ENCODE measurements around the gene CRTAC1.

CRTAC1 gene

DNA sequence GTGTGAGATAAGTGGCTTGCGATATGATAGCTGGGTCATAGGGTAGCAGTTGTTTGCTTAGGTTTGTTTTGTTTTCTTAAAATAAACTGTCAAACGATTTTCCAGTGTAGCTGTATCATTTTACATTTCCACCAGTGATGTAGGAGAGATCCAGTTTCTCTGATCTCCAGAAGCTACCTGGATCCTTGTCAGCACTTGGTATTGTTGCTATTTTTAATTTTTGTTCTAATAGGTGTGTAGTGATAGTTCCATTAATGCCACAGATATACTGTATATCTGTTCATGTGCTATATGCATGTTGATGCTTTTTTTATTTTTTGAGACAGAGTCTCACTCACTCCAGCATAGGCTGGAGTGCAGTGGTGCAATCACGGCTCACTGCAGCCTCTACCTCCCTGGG, 136.3 kb downstream of the CRTAC1 start:
- no peak for DNase-seq

DNA sequence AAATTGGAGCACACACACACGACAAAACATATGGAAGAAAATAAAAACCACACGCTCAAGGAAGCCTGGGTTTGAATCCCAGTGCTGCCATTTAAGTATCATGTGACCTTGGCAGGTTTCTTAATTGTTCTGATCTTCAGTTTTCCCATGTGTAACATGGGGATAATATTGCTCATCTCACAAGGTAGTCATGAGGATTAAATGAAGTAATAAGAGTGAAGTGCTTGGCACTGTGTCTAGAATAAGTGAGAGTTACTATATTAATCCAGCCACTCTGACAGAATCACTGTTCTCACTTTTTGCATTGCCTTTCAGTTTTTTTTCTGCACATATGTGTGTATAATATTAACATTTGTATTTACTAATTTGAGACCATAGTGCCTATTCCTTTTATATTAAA, 137.5 kb downstream of the CRTAC1 start:
- DNase-seq: no peak

DNA sequence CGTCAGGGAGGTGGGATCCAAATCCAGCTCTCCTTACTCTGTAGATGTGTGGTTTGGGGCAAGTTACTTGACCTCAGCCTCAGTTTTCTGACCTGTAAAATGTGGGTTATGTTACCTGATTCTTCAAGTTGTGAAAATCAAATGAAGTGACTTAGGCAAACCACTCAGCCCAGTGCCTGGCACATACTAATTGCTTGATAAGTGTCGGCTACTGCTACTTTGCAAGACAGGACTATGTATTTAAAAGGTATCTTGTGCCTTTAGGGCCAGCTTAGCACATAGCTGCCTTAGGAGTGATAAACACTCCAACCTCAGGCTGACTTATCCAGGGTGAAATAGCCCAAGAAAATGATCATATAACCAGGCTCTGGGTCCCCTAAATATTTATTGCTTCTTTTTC, 137.9 kb downstream of the CRTAC1 start:
- no peak for DNase-seq

DNA sequence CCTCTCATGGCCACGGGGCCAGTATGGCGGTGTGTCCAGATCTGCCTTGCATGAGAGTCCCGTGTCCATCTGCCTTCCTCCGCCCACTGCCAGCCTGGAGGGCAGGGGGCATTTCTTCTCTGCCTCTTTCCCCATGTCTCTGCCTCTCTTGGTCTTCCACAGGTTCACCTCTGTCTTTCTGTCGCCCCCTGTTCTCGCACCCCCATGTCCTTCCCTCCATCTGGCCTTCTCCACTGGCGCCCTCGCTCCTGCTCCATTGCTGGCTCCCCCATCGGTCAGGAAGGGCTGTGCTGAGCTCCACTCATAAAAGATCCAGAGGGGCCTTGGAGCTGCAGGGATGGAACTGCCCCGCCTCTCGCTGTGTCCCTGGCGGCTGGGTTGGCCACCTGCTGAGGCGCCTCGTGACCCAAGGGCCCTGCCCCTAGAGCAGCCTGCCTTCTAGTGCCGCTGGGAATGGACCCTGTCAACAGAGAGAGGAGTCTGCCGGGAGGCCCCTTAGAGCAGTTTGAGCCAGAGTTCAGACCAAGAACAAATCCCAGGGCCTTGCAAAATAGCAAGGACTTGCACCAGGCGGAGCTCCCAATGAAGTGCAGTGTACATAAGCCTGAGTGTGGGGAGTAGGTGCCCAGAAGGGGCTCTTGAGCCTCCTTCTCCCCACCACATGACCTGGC, 138.8 kb downstream of the CRTAC1 start:
- no peak for DNase-seq

DNA sequence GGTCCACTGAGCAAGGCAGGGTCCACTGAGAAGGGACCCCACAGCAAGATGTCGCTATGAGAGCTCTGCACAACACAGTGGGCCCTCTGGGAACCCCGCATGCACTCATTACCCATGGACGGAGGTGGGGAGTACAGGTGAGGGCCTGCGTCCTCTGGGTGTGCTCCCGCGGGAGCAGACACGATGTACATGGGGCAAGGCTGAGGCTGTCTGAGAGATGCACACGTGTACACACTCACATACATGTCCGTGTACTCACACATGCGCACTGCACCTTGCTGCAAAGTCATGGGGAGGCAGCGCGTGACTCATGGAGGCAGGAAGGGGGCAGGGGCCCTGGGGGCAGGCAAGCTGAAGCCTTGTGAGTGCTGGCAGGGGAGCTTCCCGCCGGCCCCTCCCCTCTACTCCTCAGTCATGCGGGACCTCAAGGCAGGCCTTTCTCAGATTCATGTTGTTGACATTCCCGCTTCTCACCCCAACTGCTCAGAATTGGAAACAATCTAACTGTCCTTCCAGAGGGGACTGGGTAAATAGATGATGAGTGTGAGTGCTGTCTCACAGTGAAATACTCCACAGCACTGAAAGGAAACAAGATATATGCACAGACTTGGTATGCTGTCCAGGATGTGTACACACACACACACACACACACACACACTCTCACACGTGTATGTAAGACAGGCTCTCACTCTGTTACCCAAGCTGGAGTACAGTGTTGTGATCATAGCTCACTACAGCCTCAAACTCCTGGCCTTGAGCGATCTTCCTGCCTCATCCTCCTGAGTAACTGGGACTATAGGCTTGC, 140.8 kb downstream of the CRTAC1 start:
- DNase-seq: no peak

DNA sequence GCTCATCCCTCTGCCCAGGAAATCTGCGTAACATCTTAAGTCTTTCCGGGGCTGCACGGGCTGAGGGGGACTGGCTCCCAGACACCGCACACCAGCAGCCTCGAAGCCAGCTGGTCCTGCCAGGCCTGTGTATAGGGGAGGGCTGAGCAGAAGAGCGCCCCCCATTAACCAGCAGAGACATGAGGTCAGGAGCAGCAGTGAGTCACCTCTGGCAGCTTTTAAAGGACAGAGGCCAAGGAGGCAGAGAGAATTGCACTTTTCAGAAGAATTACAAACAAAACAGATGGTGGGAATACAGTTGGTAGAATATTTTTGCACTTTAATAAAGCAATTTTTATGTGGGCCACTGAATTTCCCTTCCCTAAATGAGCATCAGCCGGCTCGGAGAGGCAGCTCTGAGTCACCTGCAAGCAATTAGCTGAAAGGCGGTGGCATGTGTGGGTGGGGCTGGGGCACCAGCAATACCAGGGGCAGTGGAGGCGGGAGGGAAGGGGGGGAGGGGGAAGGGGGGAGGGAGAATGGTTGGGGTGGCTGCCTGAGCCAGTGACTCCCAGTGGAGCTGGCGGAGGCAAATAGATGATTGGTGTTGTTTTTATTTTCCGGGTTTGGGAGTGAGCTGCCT, 141.7 kb downstream of the CRTAC1 start:
- DNase-seq: no peak

DNA sequence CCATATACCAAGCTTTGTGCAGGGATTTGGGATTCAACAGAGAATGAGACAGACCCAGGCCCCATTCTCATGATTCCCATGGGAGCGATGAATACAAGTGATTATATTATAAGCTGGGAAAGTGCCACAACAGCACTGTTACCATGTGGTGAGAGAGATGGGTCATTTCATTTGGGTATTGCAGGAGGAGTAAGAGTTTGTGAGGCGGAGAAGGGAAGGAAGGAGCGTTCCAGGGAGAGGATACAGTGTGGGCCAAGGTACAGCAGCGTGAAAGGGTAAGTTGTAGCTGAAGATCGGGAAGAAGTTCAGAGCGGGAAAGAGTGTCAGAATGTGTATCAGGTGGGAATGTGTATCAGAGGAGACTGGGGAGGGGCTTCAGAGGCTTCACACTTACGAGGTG, 142.3 kb downstream of the CRTAC1 start:
- no peak for DNase-seq

DNA sequence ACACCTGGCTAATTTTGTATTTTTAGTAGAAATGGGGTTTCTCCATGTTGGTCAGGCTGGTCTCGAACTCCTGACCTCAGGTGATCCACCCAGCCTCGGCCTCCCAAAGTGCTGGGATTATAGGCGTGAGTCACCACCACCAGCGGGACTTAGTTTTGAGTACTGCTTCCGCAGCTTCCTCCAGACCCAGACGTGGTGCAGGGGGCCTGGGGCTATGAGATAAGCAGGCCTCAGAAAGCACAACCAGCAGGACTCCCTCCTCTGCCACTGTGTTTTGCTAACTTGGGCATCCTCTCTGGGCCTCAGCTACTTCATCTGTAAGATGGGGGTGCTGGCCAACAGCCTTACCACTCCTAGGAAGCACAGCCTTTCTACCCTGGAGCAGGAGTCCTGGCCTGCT, 143.0 kb downstream of the CRTAC1 start:
- no peak for DNase-seq

DNA sequence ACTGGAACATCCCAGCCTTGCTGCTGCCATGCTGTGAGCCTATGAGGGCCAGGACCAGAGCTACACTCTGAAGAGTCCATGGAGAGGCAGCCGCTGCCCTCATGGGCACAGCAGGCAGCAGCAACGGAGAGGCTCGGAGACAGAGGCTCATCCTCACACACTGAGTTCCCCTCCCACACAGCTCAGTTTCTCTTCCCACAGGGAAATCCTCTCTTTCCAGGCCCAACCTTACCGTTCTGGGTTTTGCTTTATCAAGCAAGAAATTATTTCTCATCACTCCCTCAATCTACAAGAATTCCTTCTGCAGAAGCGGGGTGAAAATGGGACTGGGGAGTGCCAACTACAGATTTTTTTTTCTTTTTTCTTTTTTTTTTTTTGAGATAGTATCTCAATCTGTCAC, 144.1 kb downstream of the CRTAC1 start:
- DNase-seq: no peak

DNA sequence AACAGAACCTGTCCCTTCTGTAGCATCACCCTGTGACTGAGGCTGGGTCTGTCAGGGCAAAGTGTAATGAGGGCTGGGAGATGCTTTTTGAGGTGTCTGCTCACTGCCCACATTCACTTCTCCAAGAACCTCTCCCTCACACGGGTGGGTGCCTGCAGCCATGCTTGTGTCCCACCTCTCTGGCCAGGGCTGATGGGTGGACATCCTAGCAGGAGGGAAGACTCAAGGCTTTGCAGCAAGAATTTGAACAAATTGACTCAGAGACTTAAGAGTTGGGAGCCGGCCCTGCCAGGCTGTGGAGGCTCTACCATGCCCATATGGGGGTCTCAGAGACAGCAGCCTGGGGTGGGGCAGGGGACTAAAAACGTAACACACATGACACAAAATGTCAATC, 147.3 kb downstream of the CRTAC1 start:
- DNase-seq: no peak

DNA sequence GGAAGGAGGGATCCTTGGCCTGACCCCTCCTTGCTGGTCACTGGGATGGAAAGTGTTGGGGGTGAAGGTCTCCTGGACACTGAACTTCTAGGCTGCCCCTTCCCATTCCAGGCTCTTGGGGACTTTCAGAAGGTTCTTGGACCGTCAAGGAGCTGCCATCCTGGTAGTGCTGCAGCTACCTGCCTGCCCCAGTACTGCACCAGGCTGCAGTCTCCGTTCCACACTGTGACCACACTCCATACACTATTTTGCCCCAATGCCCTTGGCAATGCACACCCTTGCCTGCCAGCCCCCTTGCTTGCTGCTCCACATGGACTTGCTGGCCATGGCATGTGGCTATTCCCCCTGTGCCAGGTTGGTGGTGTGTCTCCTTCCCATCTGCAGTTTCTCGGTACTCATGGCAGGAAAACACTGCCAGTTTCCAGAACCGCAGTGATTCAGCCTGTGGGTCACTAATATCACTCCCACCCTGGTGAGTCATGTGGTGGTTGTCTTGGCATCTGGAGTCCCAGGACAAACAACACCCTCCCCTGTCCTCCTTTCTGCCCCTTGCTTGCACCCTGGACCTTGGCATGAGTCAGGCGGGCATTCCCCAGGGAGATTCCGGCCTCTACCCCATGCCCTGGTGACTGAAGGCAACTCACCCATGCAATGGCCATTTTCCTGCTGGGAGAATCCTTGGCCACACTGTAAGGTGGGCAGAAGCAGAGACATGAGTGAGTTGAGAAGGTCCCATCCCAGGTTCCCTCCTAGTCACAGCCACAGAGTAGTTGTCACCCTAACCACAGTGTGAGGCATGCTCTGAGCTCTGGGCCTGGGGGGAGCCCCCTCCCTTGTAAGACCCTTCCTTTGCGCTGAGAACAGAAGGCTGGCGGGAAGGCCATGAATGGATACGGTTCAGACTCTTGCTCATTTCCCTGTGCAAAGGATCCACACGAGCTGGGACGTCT, 148.0 kb downstream of the CRTAC1 start:
- DNase-seq: no peak

DNA sequence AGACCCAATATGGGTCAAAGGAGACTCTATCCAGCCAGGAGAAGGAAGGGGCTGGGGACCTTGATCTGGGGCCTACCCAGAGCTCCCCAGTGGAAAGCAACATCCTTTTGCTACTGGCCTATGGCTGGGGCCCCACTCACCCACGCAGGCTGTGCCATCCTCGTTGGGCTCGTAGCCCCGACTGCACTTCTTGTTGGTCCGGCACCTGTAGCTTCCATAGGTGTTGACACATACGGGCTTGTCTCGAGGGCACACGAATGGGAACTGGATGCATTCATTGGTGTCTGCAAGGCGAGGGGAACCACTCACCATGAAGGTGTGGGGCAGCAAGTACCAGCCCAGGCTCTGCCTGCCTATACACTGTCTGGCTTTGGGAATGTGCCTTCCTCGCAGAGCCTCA, 150.3 kb downstream of the CRTAC1 start:
- no peak for DNase-seq

DNA sequence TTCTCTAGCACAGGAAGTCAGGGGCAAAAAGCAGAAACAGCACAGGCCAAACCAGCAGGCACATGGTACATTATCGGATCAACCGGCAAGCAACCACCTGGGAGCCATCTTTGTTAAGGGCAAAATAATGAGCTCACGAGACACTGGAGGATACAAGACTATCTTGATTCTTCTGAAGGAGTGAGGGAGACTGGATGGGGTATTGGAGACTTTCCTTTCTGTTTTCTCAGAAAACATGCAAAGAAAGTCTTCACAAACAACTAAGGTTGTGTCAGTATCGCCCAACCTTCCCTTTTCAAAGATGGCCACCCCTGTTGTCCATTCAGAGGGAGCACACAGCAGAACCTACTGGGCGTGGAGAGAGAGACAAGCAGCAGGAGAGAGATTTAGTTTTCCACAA, 151.2 kb downstream of the CRTAC1 start:
- DNase-seq: no peak

DNA sequence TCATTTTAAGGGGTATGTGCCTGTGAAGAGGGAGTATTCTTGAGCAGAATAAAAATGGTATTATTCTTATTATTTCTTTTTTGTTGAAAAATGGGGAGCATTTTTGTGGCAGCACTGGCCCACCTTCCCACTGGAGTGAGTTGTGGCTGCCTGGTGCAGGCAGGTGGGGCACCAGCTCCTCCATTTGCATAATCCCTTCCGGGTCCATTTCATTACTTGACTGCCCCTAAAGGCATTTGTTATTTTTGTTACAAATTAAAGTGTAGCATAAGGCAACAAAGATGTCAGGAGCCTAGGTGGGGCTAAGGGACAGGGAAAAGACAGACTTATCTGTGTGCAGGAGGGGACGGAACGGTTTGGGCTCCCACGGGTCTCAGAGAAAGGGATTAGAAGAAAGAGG, 154.0 kb downstream of the CRTAC1 start:
- no peak for DNase-seq

DNA sequence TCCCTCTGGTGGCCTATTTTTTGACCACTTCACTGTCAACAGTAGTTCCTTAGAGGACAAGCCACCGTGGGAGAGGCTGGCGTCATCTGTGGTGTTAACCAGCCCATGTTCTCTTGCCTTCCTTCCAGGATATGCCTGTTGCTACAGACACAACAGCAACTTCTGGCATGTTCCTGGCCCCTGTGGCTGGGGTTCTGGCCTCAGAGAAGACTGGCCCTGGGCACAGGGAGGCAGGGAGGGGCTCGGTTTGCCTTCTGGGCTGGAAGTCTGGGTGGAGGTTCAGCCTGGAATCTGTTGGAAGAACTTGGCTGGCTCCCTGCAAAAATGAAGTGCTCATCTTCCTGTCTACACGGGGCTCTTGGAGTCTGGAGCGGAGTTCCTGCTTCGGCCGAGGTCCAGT, 155.0 kb downstream of the CRTAC1 start:
- no peak for DNase-seq

DNA sequence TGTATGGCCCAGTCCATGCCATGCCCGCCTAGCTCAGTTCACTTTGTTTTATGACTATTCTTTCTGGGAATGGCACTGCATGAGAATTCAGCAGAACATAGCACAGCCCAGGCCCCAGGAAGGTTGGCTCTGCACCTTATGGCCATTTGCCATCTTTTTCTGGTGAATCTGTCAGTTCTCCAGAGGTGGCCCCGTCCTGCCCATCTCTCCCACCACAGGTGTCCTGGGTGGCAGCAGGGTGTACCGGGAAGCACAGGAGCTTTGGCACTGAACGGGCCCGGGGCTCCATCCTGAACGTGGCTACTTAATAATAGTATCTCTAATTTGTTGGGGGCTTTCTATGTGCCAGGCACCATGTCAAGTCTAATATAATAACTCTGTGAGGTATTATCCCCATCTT, 156.1 kb downstream of the CRTAC1 start:
- DNase-seq: no peak

DNA sequence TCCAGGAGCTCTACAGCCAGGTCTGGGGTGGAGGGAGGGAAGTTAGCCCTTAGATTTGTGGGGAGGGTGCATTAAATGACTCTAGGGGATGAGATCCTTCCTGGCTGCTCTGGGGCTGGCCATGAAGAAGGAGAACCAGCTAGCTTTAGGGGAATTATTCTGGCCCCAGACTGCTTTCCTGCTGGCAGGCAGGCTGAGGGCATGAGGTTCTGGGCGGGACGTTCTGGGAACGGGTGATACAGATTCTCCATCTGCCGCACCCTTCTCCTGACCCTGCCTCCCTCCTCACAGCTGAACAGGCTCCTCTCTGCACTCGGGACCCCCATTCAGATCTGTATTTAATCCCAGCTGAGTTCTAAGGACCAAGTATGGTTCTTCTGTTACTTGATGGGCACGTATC, 156.9 kb downstream of the CRTAC1 start:
- no peak for DNase-seq

DNA sequence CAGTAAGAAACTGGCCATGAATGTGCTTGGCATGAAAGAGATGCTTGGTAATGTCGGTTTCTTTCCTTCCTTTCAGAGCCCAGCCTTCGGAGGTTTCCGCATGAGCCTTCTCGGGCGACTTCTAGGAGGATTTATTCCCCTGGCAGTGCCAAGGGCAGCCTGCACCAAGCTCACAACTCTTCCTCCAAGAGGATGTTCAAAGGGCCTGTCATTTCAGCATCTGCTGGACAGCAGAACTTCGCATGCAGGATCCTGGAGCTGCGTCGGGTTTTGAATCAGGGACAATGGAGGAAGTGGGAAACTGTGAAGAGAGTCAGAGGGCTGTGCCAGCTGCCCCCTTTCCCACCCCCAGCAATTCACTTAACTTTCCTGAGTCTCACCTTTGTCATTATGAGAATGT, 159.4 kb downstream of the CRTAC1 start:
- DNase-seq: no peak

DNA sequence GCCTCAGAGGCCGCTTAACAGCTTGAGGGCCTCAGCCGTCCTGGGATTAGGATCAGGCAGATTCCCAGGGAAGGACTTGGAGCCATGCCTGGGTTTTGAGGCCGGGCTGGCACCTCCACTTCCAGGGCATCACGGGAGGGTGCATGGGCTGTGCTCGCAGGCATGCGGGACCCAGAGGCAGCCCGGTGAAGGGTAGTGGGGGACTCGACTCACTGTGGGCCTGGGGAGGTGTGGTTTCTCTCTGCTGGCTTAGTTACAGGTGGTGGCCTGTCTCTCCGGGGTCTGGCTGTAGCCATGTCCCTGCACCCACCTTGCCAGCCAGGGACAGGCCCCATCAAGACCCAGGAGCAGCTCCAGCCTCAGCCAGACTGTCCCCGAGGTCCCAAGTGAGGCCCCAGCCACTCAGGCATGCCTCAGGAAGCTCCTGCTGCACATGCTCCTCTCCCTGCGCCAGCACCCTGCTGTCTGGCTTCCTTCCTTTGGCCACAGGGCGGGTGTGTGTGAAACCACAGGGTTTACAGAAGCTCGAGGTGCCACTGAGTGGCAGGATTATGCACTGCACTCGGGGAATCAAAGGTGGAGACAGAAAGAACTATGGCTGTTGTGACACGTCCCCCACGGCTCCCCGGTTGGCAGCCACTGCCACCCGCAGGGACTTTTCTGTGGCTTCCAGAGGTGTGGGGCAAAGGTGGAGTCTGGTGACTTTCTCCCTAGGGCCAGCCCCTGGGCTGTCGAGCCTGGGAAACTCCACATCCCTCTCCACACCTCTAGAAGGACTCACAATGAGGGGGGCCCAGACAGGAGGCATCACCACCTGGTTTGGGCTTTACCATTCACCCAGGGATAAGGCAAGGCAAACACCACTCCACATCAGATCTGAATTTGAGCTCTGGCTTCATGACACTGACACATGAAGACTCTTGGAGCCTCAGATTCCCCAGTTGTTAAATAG, 161.1 kb downstream of the CRTAC1 start:
- peak; percentile 68 for DNase-seq

DNA sequence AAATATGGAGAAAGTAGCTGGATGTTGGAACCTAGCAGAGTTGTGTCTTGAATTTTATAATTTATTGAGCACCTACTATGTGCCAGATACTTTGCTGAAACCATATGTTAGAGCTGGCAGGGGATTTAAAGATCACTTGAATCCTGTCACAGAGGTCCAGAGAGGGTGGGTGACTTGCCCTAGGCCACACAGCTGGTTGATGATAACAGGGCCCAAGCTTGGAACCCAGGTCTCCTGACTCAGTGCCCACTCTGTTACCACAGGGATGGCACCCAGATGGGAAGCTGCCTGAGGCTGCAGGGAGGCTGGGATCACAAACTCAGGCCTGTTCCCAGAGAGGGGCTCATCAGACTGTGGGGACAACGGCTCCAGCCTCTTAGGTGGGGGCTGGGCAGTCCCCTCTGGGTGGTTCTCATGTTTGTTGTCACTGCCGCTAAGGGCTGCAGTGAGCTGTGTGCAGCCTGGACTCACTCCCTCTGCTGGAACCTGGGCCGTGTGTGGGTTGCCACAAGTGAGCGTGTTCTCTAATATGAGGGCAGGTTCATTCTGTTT, 162.2 kb downstream of the CRTAC1 start:
- DNase-seq: no peak

DNA sequence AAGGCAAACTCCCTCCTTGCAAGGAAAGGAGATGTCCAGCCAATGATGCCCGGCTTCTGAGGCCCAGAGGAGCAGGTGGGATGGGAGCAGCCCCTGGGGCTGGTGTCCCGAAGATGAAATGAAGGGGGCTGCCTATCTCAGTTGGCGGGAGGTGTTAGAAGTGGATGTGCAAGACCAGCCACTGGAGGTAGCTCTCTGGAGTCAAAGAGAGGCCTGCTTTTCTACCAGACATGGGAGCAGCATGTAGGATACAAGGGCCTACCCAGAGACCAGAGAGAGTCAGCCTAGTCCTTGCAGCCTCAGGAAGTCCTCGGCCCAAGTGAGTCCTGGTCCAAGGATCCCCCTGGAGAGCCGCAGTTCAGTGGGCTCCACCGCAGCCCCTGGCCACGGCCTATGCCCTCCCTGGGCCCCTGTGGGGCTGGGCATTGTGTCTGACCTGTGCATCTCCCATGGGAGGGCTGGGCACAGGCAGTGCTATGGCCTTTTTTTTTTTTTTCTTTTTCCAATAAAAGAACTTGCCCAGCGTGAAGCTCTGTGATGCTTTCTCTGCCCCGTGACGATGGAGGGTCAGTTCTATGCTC, 163.1 kb downstream of the CRTAC1 start:
- no peak for DNase-seq

Measured in activated CD4-positive, CD25-positive, alpha-beta regulatory T cell treated with anti-CD3 and anti-CD28 coated beads, Interleukin-2, amount 50 U/mL, for 72 hours (primary cell).